ENCODE data around the gene DNM3. TPM values are rescaled to one million over a fixed set of nuclear protein-coding genes. Genes with fewer than 3 reads are reported as not detected.

DNM3 gene
- total RNA-seq, 1 donor from 2014 or later, result 9.6 TPM

DNA sequence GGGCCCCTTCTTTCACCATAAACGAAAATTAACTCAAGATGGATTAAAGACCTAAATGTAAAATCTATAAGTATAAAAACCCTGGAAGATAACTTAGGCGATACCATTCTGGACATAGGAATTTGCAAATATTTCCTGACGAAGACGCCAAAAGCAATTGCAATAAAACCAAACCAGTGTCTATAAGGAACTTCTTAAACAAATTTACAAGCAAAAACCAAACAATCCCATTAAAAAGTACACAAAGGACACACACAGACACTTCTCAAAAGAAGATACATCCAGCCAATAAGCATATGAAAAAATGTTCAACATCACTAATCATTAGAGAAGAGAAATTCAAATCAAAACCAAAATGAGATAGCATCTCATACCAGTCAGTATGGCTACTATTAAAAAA, 500.4 kb downstream of the DNM3 start:
- intact Hi-C loops (cut with DNase I), result no loop called here
- no peaks in the 10 kb centered on the region for H3K9me3 ChIP-seq
- TF ChIP-seq CTCF (IDR thresholded peaks at IDR 0.05), result no peak
- no peak for DNase-seq (ENCODE audit: low spot score in 2 of 2)
- H3K27ac ChIP-seq, result no peak overlapping the region
- no peaks in the 10 kb centered on the region for H3K36me3 ChIP-seq
- H3K27me3 ChIP-seq, result no peaks in the 10 kb centered on the region
- H3K4me1 ChIP-seq, result peaks cover 0 to 17% of the 10 kb centered on the region in 2 donors
- H3K4me3 ChIP-seq, result no peak overlapping the region

- peak overlapping the region in 1 of 2 donors; percentile 19 for H3K4me3 ChIP-seq
- H3K36me3 ChIP-seq, result no peaks in the 10 kb centered on the region
- peaks cover 0 to 3% of the 10 kb centered on the region in 2 donors for H3K9me3 ChIP-seq
- peaks cover 0 to 17% of the 10 kb centered on the region in 2 donors for H3K4me1 ChIP-seq
- TF ChIP-seq CTCF (IDR thresholded peaks at IDR 0.05), result no peak
- intact Hi-C loops (cut with DNase I), result no loop called here
- no peak for DNase-seq (ENCODE audit: low spot score in 2 of 2)
- H3K27me3 ChIP-seq, result no peaks in the 10 kb centered on the region
- H3K27ac ChIP-seq, result peak overlapping the region; percentile 59 to 71
Measured at GRCh38 chr1:172342584-172343239, 501.4 kb downstream of the DNM3 start.

GRCh38 chr1:172343240-172344160, 502.2 kb downstream of the DNM3 start:
- intact Hi-C loops (cut with DNase I), result no loop called here
- peak overlapping the region; percentile 59 to 71 for H3K27ac ChIP-seq
- H3K36me3 ChIP-seq, result no peaks in the 10 kb centered on the region
- no peak for DNase-seq (ENCODE audit: low spot score in 2 of 2)
- no peaks in the 10 kb centered on the region for H3K27me3 ChIP-seq
- H3K9me3 ChIP-seq, result peaks cover 0 to 3% of the 10 kb centered on the region in 2 donors
- TF ChIP-seq CTCF (IDR thresholded peaks at IDR 0.05), result no peak
- peaks cover 0 to 17% of the 10 kb centered on the region in 2 donors for H3K4me1 ChIP-seq
- H3K4me3 ChIP-seq, result peak overlapping the region; percentile 19 to 29

DNA sequence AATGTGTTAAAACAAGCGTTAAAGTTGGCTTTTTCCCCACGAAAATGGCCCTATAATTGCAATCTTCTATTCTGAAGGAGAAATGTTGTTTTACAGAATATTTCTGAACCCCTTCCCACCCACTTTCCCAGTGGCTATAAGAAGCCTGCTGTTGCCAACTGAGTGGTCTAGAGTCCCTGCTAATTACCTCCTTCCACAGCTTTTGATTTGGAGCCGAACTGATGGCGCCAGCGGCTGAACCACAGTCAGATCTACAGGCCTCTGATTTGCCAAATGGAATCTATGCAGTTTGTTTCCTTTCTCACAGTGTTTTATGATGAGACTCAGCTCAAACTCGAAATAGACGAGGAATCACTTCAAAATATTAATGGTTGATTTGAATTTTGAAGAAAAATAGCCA, 503.1 kb downstream of the DNM3 start:
- no peak for DNase-seq (ENCODE audit: low spot score in 2 of 2)
- intact Hi-C loops (cut with DNase I), result no loop called here

GRCh38 chr1:172345077-172345476, 503.8 kb downstream of the DNM3 start:
- no peak for TF ChIP-seq CTCF (IDR thresholded peaks at IDR 0.05)
- peaks cover 0 to 3% of the 10 kb centered on the region in 2 donors for H3K9me3 ChIP-seq
- H3K27me3 ChIP-seq, result no peaks in the 10 kb centered on the region
- H3K27ac ChIP-seq, result no peak overlapping the region
- no peak for DNase-seq (ENCODE audit: low spot score in 2 of 2)
- no peak overlapping the region for H3K4me3 ChIP-seq
- H3K4me1 ChIP-seq, result peaks cover 0 to 17% of the 10 kb centered on the region in 2 donors
- no peaks in the 10 kb centered on the region for H3K36me3 ChIP-seq
- intact Hi-C loops (cut with DNase I), result no loop called here

More for the DNA sequence above, 503.1 kb downstream of the DNM3 start:
- Histone ChIP-seq H3K36me3 (no peaks in the 10 kb centered on the region), H3K4me3 (peak overlapping the region in 1 of 2 donors; percentile 19), H3K27me3 (no peaks in the 10 kb centered on the region), H3K4me1 (peaks cover 0 to 17% of the 10 kb centered on the region in 2 donors), H3K27ac (peak overlapping the region in 1 of 2 donors; percentile 71), H3K9me3 (peaks cover 0 to 3% of the 10 kb centered on the region in 2 donors)
- no peak for TF ChIP-seq CTCF (IDR thresholded peaks at IDR 0.05)

Measured in ascending aorta (tissue), 2 donors.